ENCODE results near the gene GCLM.

DNA sequence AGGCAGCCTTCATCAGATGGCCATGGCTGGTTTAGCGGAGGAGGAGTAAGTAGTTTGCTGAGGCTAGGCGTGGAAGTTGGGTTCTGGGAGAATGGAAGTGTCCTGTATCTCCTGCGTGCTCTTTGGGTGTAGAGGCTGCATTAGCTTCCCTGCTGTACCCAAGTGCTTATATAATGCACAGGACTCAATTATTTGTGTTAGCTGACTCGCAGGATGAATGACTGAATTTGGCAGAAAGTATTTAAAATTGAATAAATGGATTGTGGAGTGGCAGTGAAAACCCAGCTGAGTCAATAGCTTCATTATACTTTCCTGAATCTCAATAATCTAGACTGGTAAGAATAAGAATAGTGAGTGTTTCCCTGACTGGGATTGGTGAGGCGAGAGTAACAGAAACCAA, 44.0 kb downstream of the GCLM start:
- TF ChIP-seq GATA2 (IDR thresholded peaks at IDR 0.05; ENCODE audit: low read depth, low read length) (no peak), GATA3 (IDR thresholded peaks at IDR 0.05; ENCODE audit: low read depth, low read length) (no peak)

Data from SH-SY5Y (cell line).